ENCODE results near the gene AQP7. TPM values are rescaled to one million over a fixed set of nuclear protein-coding genes. Genes with fewer than 3 reads are reported as not detected.

The AQP7 gene
- total RNA-seq, 4 donors from 2014 or later, result 128 to 466 (median 169) TPM

- ATAC-seq (ENCODE audit: low FRiP score) (no peak), DNase-seq (ENCODE audit: low spot score) (no peak)
- TF ChIP-seq, protein P1, sequence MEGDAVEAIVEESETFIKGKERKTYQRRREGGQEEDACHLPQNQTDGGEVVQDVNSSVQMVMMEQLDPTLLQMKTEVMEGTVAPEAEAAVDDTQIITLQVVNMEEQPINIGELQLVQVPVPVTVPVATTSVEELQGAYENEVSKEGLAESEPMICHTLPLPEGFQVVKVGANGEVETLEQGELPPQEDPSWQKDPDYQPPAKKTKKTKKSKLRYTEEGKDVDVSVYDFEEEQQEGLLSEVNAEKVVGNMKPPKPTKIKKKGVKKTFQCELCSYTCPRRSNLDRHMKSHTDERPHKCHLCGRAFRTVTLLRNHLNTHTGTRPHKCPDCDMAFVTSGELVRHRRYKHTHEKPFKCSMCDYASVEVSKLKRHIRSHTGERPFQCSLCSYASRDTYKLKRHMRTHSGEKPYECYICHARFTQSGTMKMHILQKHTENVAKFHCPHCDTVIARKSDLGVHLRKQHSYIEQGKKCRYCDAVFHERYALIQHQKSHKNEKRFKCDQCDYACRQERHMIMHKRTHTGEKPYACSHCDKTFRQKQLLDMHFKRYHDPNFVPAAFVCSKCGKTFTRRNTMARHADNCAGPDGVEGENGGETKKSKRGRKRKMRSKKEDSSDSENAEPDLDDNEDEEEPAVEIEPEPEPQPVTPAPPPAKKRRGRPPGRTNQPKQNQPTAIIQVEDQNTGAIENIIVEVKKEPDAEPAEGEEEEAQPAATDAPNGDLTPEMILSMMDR (IDR thresholded peaks at IDR 0.05), result no peak
Observed at GRCh38 chr9:33445389-33446239, 43.2 kb upstream of the AQP7 start.

DNA sequence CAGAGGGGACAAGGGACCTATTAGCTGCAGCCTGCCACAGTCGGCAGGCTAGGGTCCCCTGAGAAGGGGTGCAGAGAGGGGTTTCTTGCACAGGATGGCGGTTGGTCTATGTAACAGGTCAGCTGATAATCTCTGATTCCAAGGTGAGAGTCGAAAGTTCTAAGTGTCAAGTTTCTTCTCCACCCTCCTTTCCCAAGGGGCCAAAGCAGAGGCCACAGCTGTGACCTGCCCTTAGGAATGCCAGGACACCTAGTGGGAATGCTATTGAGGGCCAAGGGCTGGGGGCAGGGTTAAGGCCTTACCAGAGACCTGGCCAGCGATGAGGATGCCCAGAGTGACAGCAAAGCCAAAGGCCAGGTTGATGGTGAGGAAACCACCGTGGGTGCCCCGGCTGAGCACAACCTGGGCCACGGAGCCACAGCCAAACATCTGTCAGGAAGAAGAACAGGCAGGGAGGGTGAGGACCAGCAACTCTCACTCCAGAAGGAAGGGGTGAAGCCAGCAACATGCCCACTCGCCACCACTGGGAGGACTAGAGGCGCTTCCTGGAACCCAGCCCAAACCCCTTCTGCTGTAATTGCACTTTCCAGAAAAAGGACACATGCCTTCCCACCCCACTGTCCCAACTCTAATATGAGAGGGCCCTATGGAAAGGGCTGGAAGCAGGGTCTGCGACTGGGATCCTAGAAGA lies 41.2 kb upstream of the AQP7 start:
- no peak for ATAC-seq (ENCODE audit: low FRiP score)
- no peak for DNase-seq (ENCODE audit: low spot score)
- TF ChIP-seq, protein P1 (IDR thresholded peaks at IDR 0.05), result no peak

DNA sequence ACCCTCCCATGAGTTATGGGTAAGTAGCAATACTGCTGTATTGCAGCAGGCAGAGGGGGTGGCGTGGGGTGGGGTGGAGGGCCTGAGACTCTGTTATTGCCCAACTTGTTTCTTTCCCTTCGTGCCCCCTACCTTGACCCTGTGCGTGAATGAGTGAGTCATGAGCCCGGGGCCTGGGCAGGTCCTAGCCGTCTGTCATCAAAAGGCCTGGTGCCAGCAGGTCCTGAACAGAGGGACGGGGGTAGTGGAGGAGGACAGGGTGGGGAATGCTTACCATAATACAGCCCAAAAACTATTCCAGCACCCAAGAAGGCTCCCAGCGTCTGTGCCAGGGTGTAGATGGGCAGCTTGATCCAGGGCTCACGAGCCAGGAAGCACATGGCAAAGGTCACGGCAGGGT lies 40.7 kb upstream of the AQP7 start:
- TF ChIP-seq, protein P1 (IDR thresholded peaks at IDR 0.05), result no peak
- DNase-seq (ENCODE audit: low spot score) (no peak), ATAC-seq (ENCODE audit: low FRiP score) (peak; percentile 37)

DNA sequence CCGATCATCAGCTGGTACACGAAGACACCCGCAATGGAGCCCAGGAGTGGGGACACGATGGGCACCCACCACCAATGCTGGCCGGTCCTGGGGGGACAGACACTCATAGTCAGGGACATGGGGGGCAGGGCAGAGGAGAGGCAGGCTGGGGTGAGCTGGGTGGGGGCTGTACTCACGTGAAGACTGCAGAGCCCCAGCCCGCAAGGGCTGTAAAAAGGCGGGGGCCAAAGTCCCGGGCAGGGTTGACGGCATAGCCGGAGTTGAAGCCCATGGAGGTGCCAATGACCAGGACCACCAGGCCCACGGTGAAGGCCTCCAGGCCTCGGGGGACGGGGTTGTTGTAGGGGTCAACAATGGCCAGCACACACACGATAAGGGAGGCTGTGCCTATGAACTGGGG lies 39.8 kb upstream of the AQP7 start:
- DNase-seq (ENCODE audit: low spot score) (no peak), ATAC-seq (ENCODE audit: low FRiP score) (no peak)
- TF ChIP-seq, protein P1 (IDR thresholded peaks at IDR 0.05), result no peak

GRCh38 chr9:33440609-33441008 lies 38.2 kb upstream of the AQP7 start:
- no peak for ATAC-seq (ENCODE audit: low FRiP score)
- DNase-seq (ENCODE audit: low spot score), result no peak
- TF ChIP-seq, protein P1 (IDR thresholded peaks at IDR 0.05), result no peak

DNA sequence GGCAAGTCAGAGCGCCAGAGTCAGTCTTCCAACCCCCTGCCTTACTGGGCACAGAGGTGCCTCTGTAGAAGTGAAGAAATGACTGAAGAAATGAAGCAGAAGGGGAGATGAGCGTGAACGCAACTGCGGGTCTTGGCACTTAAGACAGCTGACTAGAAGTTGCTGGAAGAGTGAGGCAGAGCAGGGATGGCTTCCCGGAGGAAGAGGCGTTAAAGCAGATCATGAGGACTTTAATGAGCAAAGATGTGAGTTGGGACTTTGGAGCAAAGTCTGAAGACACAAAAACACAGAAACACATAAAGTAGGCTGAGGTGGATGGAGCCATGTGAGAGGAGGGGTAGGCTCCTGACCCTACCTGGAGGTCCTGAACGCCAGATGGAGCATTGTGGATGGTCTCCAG lies 37.8 kb upstream of the AQP7 start:
- no peak for ATAC-seq (ENCODE audit: low FRiP score)
- no peak for DNase-seq (ENCODE audit: low spot score)
- TF ChIP-seq, protein P1 (IDR thresholded peaks at IDR 0.05), result no peak
